Stimulated activated naive CD4-positive, alpha-beta T cell (primary cell): ENCODE data around the gene CWC15.
"Not testable (repeated sequence)": the region's sequence is repeated elsewhere in the genome, so short reads cannot be mapped to it uniquely, and the experiment has no call there.

Experiments
- DNase-seq, 6 experiments: peaks; one replicate each; lab custom pipeline; 2025; lab: John Stamatoyannopoulos, UW

CWC15 gene

GRCh38 chr11:94913718-94914394 is 59.5 kb downstream of the CWC15 start:
- not testable (repeated sequence) for DNase-seq

- no peak for DNase-seq
Measured at GRCh38 chr11:94912806-94913205, 60.5 kb downstream of the CWC15 start.
